Measurements from ENCODE around the gene WDHD1.
"Not testable (repeated sequence)": the region's sequence is repeated elsewhere in the genome, so short reads cannot be mapped to it uniquely, and the experiment has no call there.

WDHD1 gene

GRCh38 chr14:55025948-55026347, 951 bp downstream of the WDHD1 start:
- Histone ChIP-seq H3K23ac (ENCODE audit: low read length in 2 of 2) (no peak overlapping the region), H2BK15ac (ENCODE audit: low read depth, poor library complexity, severe bottlenecking) (no peak overlapping the region), H3K79me1 (replicated peaks; ENCODE audit: low read length, poor library complexity, severe bottlenecking) (peaks cover 18% of the 10 kb centered on the region), H2AFZ (ENCODE audit: low read depth, low read length) (no peak overlapping the region), H4K8ac (ENCODE audit: low read length) (no peak overlapping the region), H3K9ac (ENCODE audit: low read length) (peak overlapping the region; percentile 95), H2BK120ac (ENCODE audit: low read depth, low read length) (no peak overlapping the region), H3K4me2 (ENCODE audit: low read length, poor library complexity, severe bottlenecking) (peak overlapping the region; percentile 56), H4K91ac (ENCODE audit: low read length) (no peak overlapping the region), H2BK5ac (ENCODE audit: low read depth, low read length, poor library complexity, severe bottlenecking) (no peak overlapping the region), H3K27me3 (ENCODE audit: control insufficient read depth in 1 of 2, insufficient read depth in 1 of 2, low read length in 2 of 2) (no peaks in the 10 kb centered on the region), H3K36me3 (ENCODE audit: control insufficient read depth in 1 of 2, insufficient read depth in 2 of 2, low read depth in 1 of 2, low read length in 2 of 2) (peaks cover 3% of the 10 kb centered on the region in 2 experiments), H3K4ac (ENCODE audit: low read depth in 1 of 2, low read length in 2 of 2) (no peak overlapping the region), H3K18ac (ENCODE audit: low read depth in 1 of 2, low read length in 2 of 2) (no peak overlapping the region), H3K4me1 (ENCODE audit: control insufficient read depth, insufficient read depth, low read depth, low read length) (no peaks in the 10 kb centered on the region), H3K14ac (ENCODE audit: low read length in 2 of 2) (no peak overlapping the region), H2BK12ac (ENCODE audit: low read length in 2 of 2) (no peak overlapping the region), H3K9me3 (ENCODE audit: control insufficient read depth, low read length) (no peaks in the 10 kb centered on the region), H3K4me3 (ENCODE audit: insufficient read depth in 1 of 2, low read depth in 1 of 2, low read length in 2 of 2) (peak overlapping the region in 1 of 2 experiments; percentile 99), H3K27ac (ENCODE audit: low read length, poor library complexity, severe bottlenecking) (no peak overlapping the region), H2AK5ac (ENCODE audit: low read length, severe bottlenecking) (no peak overlapping the region)
- DNase-seq: no peak
- WGBS: 16% methylated on average over 6 of the region's 7 CpGs

- H4K91ac ChIP-seq (ENCODE audit: low read length); H3K18ac ChIP-seq (ENCODE audit: low read depth in 1 of 2, low read length in 2 of 2); H2AFZ ChIP-seq (ENCODE audit: low read depth, low read length); H3K4me1 ChIP-seq (ENCODE audit: control insufficient read depth, insufficient read depth, low read depth, low read length); H3K4me2 ChIP-seq (ENCODE audit: low read length, poor library complexity, severe bottlenecking); H3K9ac ChIP-seq (ENCODE audit: low read length); H4K8ac ChIP-seq (ENCODE audit: low read length); H3K23ac ChIP-seq (ENCODE audit: low read length in 2 of 2); H3K36me3 ChIP-seq (ENCODE audit: control insufficient read depth in 1 of 2, insufficient read depth in 2 of 2, low read depth in 1 of 2, low read length in 2 of 2); H3K14ac ChIP-seq (ENCODE audit: low read length in 2 of 2); H2BK15ac ChIP-seq (ENCODE audit: low read depth, poor library complexity, severe bottlenecking); H2BK12ac ChIP-seq (ENCODE audit: low read length in 2 of 2); H3K9me3 ChIP-seq (ENCODE audit: control insufficient read depth, low read length); DNase-seq; H2BK120ac ChIP-seq (ENCODE audit: low read depth, low read length); H2AK5ac ChIP-seq (ENCODE audit: low read length, severe bottlenecking); H2BK5ac ChIP-seq (ENCODE audit: low read depth, low read length, poor library complexity, severe bottlenecking); H3K4ac ChIP-seq (ENCODE audit: low read depth in 1 of 2, low read length in 2 of 2); H3K4me3 ChIP-seq (ENCODE audit: insufficient read depth in 1 of 2, low read depth in 1 of 2, low read length in 2 of 2); H3K27me3 ChIP-seq (ENCODE audit: control insufficient read depth in 1 of 2, insufficient read depth in 1 of 2, low read length in 2 of 2): not testable (repeated sequence)
- H3K27ac ChIP-seq (ENCODE audit: low read length, poor library complexity, severe bottlenecking): peak overlapping the region; percentile 41
- 99% methylated on average over 2 of the region's 5 CpGs for WGBS
- peaks cover 20% of the 10 kb centered on the region for H3K79me1 ChIP-seq (replicated peaks; ENCODE audit: low read length, poor library complexity, severe bottlenecking)
These were observed 2.5 kb downstream of the WDHD1 start for GRCh38 chr14:55024365-55024764.

- Histone ChIP-seq H3K9me3 (ENCODE audit: control insufficient read depth, low read length) (no peaks in the 10 kb centered on the region), H3K4ac (ENCODE audit: low read depth in 1 of 2, low read length in 2 of 2) (no peak overlapping the region), H2AK5ac (ENCODE audit: low read length, severe bottlenecking) (no peak overlapping the region), H2BK15ac (ENCODE audit: low read depth, poor library complexity, severe bottlenecking) (no peak overlapping the region), H3K27ac (ENCODE audit: low read length, poor library complexity, severe bottlenecking) (no peak overlapping the region), H2AFZ (ENCODE audit: low read depth, low read length) (no peak overlapping the region), H3K4me3 (ENCODE audit: insufficient read depth in 1 of 2, low read depth in 1 of 2, low read length in 2 of 2) (no peak overlapping the region), H3K9ac (ENCODE audit: low read length) (no peak overlapping the region), H4K8ac (ENCODE audit: low read length) (no peak overlapping the region), H3K23ac (ENCODE audit: low read length in 2 of 2) (no peak overlapping the region), H2BK120ac (ENCODE audit: low read depth, low read length) (no peak overlapping the region), H3K27me3 (ENCODE audit: control insufficient read depth in 1 of 2, insufficient read depth in 1 of 2, low read length in 2 of 2) (no peaks in the 10 kb centered on the region), H3K4me2 (ENCODE audit: low read length, poor library complexity, severe bottlenecking) (no peak overlapping the region), H3K36me3 (ENCODE audit: control insufficient read depth in 1 of 2, insufficient read depth in 2 of 2, low read depth in 1 of 2, low read length in 2 of 2) (peaks cover 3% of the 10 kb centered on the region in 2 experiments), H3K18ac (ENCODE audit: low read depth in 1 of 2, low read length in 2 of 2) (no peak overlapping the region), H3K4me1 (ENCODE audit: control insufficient read depth, insufficient read depth, low read depth, low read length) (no peaks in the 10 kb centered on the region), H2BK5ac (ENCODE audit: low read depth, low read length, poor library complexity, severe bottlenecking) (no peak overlapping the region), H3K79me1 (replicated peaks; ENCODE audit: low read length, poor library complexity, severe bottlenecking) (peaks cover 20% of the 10 kb centered on the region), H2BK12ac (ENCODE audit: low read length in 2 of 2) (no peak overlapping the region), H4K91ac (ENCODE audit: low read length) (no peak overlapping the region), H3K14ac (ENCODE audit: low read length in 2 of 2) (no peak overlapping the region)
- 85% methylated on average over 2 of the region's 2 CpGs for WGBS
- DNase-seq: peak; percentile 14
These were observed 6.8 kb downstream of the WDHD1 start for GRCh38 chr14:55019968-55020554.

GRCh38 chr14:55015006-55015405, 11.9 kb downstream of the WDHD1 start:
- peaks cover 17% of the 10 kb centered on the region for H3K79me1 ChIP-seq (replicated peaks; ENCODE audit: low read length, poor library complexity, severe bottlenecking)

More at GRCh38 chr14:55015006-55015405, 11.9 kb downstream of the WDHD1 start:
- Histone ChIP-seq H4K8ac (ENCODE audit: low read length) (no peak overlapping the region), H3K27ac (ENCODE audit: low read length, poor library complexity, severe bottlenecking) (no peak overlapping the region), H3K4me1 (ENCODE audit: control insufficient read depth, insufficient read depth, low read depth, low read length) (no peaks in the 10 kb centered on the region), H3K23ac (ENCODE audit: low read length in 2 of 2) (no peak overlapping the region), H2BK120ac (ENCODE audit: low read depth, low read length) (no peak overlapping the region), H3K18ac (ENCODE audit: low read depth in 1 of 2, low read length in 2 of 2) (no peak overlapping the region), H3K27me3 (ENCODE audit: control insufficient read depth in 1 of 2, insufficient read depth in 1 of 2, low read length in 2 of 2) (no peaks in the 10 kb centered on the region), H4K91ac (ENCODE audit: low read length) (no peak overlapping the region), H3K4me2 (ENCODE audit: low read length, poor library complexity, severe bottlenecking) (no peak overlapping the region), H3K9ac (ENCODE audit: low read length) (no peak overlapping the region), H3K4ac (ENCODE audit: low read depth in 1 of 2, low read length in 2 of 2) (no peak overlapping the region), H2BK5ac (ENCODE audit: low read depth, low read length, poor library complexity, severe bottlenecking) (no peak overlapping the region), H3K4me3 (ENCODE audit: insufficient read depth in 1 of 2, low read depth in 1 of 2, low read length in 2 of 2) (no peak overlapping the region), H3K14ac (ENCODE audit: low read length in 2 of 2) (no peak overlapping the region), H2BK15ac (ENCODE audit: low read depth, poor library complexity, severe bottlenecking) (no peak overlapping the region), H2AFZ (ENCODE audit: low read depth, low read length) (no peak overlapping the region), H3K9me3 (ENCODE audit: control insufficient read depth, low read length) (no peaks in the 10 kb centered on the region), H3K36me3 (ENCODE audit: control insufficient read depth in 1 of 2, insufficient read depth in 2 of 2, low read depth in 1 of 2, low read length in 2 of 2) (peaks cover 0 to 4% of the 10 kb centered on the region in 2 experiments), H2AK5ac (ENCODE audit: low read length, severe bottlenecking) (no peak overlapping the region), H2BK12ac (ENCODE audit: low read length in 2 of 2) (no peak overlapping the region)
- WGBS: 73% methylated on average over 2 of the region's 2 CpGs
- no peak for DNase-seq

All from mesenchymal stem cell (in vitro differentiated cells and primary cell).